Skeletal muscle tissue (tissue), 4 donors: ENCODE measurements around the gene TRAF7. TPM values are rescaled to one million over a fixed set of nuclear protein-coding genes. Genes with fewer than 3 reads are reported as not detected.

ENCODE experiments used
- H3K27ac ChIP-seq: one replicate; pipeline ENCODE4 v1.7.0; 2013; ENCODE audit warnings: mild to moderate bottlenecking, low read depth, low read length, inconsistent platforms
- H3K27me3 ChIP-seq, 3 donors: one replicate each; pipeline ENCODE4 v1.7.0; 2013; ENCODE audit warnings: low read length in 3 of 3; ENCODE audit not compliant: control insufficient read depth in 3 of 3, insufficient read depth in 3 of 3
- H3K36me3 ChIP-seq, 3 donors: one replicate each; pipeline ENCODE4 v1.7.0; 2013; ENCODE audit warnings: low read length in 3 of 3; ENCODE audit not compliant: control insufficient read depth in 3 of 3, insufficient read depth in 3 of 3
- H3K4me1 ChIP-seq, 3 donors: one replicate each; pipeline ENCODE4 v1.7.0; 2013; ENCODE audit warnings: low read length in 3 of 3, mild to moderate bottlenecking in 3 of 3; ENCODE audit not compliant: control insufficient read depth in 3 of 3, insufficient read depth in 3 of 3
- H3K4me3 ChIP-seq, 3 donors: one replicate each; pipeline ENCODE4 v1.7.0; 2013; ENCODE audit warnings: low read length in 3 of 3
- H3K9ac ChIP-seq, 3 donors: one replicate each; pipeline ENCODE4 v1.7.0; 2013; ENCODE audit warnings: low read length in 3 of 3, mild to moderate bottlenecking in 3 of 3, moderate library complexity in 2 of 3, low read depth in 1 of 3
- H3K9me3 ChIP-seq, 3 donors: one replicate each; pipeline ENCODE4 v1.7.0; 2013; ENCODE audit warnings: low read length in 3 of 3; ENCODE audit not compliant: control insufficient read depth in 3 of 3
- total RNA-seq: library from RNA; depleted of rRNA; stranded (reverse); fragments of >200 nt; gene quantifications from one replicate; pipeline ENCODE4 v1.2.3, GENCODE V29; 2014
- donor health status: Osteomylitis.

TRAF7 gene
- total RNA-seq, 1 donor from 2014 or later = 24.0 TPM

DNA sequence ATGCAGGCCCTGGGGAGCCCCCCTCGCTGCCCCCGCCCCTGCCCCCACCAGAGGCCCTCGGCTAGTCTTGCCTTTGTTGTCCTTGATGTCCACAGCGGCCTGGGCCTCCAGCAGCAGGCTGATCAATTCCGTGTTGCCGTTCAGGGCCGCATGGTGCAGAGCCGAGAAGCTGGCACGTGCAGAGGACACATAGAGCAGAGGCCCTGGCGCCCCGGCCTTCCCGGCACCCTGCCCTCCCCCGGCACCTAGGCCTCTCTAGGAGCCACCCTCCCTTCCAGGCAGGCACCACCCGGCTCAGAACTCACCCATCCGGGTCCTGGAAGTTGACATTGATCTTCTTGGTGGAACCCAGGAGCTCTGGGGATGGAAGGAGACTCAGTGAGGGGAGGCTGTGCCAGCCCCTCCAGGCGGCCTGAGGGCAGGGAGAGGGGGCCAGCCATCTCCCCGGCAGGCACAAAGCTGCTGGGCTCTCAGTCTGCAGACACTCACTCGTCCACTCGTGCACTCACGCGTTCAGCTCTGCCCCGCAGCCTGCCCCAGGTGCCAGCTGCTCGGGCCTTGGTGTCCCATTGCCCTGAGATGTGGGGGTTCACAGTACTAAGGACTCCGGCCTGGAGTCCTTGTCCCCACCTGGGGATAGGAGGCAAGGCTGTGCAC, 34.5 kb downstream of the TRAF7 start:
- H3K9ac ChIP-seq = no peak overlapping the region
- no peaks in the 10 kb centered on the region for H3K9me3 ChIP-seq
- no peak overlapping the region for H3K27ac ChIP-seq
- no peaks in the 10 kb centered on the region for H3K36me3 ChIP-seq
- no peak overlapping the region for H3K4me3 ChIP-seq
- peaks cover 0 to 4% (median under 1%) of the 10 kb centered on the region in 3 donors for H3K4me1 ChIP-seq
- peaks cover 16 to 19% (median 18%) of the 10 kb centered on the region in 3 donors for H3K27me3 ChIP-seq

DNA sequence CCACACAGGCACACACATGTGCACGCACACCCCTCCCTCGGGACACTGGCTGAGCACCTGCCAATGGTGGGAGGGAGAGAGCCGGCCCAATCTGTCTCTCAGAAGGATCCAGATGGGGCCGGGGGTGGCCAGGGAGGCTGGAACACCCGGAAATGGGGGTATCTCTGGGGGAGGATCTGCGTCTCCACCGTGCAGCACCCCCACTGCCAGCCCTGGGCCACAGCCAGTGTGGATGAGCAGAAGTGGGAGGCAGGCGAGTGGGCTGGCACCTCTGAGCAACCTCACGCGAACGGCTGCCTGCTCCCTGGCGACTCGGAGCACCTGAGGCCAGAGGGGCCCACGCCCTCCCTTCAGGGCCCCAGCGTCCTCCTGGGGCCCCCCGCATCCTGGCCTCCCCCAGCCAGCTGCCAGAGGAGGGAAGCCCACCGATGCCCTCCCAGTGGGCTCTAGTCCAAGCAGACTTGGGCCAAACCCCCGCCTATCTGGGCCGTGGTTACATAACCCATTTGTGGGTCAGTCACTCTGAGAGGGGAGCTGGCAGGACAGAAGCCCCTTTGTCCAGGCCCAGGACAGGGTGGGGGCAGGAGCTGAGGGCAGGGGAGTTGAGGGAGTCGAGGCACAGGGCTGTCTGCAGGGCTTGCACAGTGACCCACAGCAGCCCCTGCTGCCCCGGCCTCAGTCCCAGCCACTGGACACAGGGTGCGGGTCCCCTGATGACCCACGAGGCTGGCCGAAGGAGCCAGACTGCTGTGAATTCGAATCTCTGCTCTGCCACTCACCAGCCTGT, 35.3 kb downstream of the TRAF7 start:
- Histone ChIP-seq H3K36me3 (no peaks in the 10 kb centered on the region), H3K9me3 (no peaks in the 10 kb centered on the region), H3K27me3 (peaks cover 24 to 26% (median 24%) of the 10 kb centered on the region in 3 donors), H3K4me3 (no peak overlapping the region), H3K4me1 (peaks cover 0 to 11% (median 5%) of the 10 kb centered on the region in 3 donors), H3K9ac (no peak overlapping the region), H3K27ac (no peak overlapping the region)

GRCh38 chr16:2191446-2191706, 35.8 kb downstream of the TRAF7 start:
- Histone ChIP-seq H3K27me3 (peaks cover 24 to 27% (median 25%) of the 10 kb centered on the region in 3 donors), H3K9me3 (no peaks in the 10 kb centered on the region), H3K27ac (no peak overlapping the region), H3K4me1 (peaks cover 0 to 11% (median 5%) of the 10 kb centered on the region in 3 donors), H3K36me3 (no peaks in the 10 kb centered on the region), H3K4me3 (no peak overlapping the region), H3K9ac (no peak overlapping the region)

DNA sequence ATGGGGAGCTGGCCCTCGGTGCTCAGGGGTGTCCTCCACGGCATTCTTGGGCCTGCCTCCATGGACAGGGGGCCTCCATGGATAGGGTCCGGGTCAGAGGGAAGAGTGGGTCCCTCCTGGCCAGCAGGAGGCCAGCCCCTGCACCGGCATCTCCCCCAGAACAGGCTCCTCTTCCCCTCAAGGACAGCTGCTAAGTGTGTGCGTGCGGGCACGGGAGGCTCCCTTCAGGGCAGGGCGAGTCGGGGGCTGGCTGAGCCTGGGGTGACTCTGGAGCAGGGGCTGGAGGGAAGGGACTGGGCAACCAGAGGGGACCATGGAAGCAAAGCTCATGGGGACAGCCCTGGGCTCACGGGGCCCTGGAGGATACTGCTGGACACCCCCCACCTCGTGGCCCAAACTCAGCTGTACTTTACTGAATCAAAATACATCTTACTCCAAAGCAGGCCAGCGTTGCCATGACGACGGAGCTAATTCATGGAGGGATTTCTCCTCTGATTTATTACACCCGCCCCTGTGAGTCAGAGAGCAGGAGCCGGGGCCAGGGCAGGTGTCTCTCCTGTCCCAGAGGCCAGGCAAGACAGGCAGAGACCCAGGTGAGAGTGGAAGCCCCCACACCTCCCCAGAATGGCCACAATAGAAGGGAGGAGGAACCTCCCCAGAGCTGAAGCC, 38.7 kb downstream of the TRAF7 start:
- Histone ChIP-seq H3K27ac (no peak overlapping the region), H3K9me3 (no peaks in the 10 kb centered on the region), H3K9ac (no peak overlapping the region)

DNA sequence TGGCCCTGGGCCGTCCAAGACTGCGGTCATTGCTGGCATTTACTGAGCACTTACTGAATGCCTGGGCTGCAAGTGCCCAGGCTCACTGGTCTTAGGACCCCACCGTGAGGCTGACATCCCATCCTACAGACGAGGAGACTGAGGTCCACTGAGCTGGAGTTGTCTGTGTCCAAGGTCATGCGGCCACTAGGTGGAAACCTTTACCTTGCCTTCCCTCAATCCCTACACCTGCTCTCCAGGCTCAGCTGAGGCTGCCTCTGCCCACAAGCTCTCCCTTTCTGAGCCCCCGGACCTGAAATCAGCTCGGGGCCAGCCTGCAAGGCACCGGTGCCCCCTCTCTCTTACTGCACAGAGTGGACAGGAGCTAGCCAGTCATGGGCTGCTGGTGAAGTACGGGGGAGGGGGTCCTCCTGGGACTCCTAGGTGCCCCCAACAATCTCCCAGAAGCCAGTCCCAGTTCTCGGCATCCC, 39.3 kb downstream of the TRAF7 start:
- Histone ChIP-seq H3K4me1 (peaks cover 0 to 11% (median 5%) of the 10 kb centered on the region in 3 donors), H3K4me3 (no peak overlapping the region), H3K9me3 (no peaks in the 10 kb centered on the region), H3K27me3 (peaks cover 38 to 41% (median 41%) of the 10 kb centered on the region in 3 donors), H3K27ac (no peak overlapping the region), H3K36me3 (no peaks in the 10 kb centered on the region), H3K9ac (peak overlapping the region in 1 of 3 donors; percentile 16)

More for the DNA sequence above, 38.7 kb downstream of the TRAF7 start:
- Histone ChIP-seq H3K36me3 (no peaks in the 10 kb centered on the region), H3K4me3 (no peak overlapping the region), H3K27me3 (peaks cover 38 to 41% (median 39%) of the 10 kb centered on the region in 3 donors), H3K4me1 (peaks cover 0 to 11% (median 5%) of the 10 kb centered on the region in 3 donors)

GRCh38 chr16:2195322-2196161, 40.0 kb downstream of the TRAF7 start:
- H3K4me1 ChIP-seq = peaks cover 0 to 11% (median 5%) of the 10 kb centered on the region in 3 donors
- H3K27ac ChIP-seq = no peak overlapping the region
- H3K9me3 ChIP-seq = no peaks in the 10 kb centered on the region
- H3K9ac ChIP-seq = peak overlapping the region in 1 of 3 donors; percentile 16
- no peaks in the 10 kb centered on the region for H3K36me3 ChIP-seq
- H3K27me3 ChIP-seq = peaks cover 38 to 41% (median 41%) of the 10 kb centered on the region in 3 donors
- no peak overlapping the region for H3K4me3 ChIP-seq

DNA sequence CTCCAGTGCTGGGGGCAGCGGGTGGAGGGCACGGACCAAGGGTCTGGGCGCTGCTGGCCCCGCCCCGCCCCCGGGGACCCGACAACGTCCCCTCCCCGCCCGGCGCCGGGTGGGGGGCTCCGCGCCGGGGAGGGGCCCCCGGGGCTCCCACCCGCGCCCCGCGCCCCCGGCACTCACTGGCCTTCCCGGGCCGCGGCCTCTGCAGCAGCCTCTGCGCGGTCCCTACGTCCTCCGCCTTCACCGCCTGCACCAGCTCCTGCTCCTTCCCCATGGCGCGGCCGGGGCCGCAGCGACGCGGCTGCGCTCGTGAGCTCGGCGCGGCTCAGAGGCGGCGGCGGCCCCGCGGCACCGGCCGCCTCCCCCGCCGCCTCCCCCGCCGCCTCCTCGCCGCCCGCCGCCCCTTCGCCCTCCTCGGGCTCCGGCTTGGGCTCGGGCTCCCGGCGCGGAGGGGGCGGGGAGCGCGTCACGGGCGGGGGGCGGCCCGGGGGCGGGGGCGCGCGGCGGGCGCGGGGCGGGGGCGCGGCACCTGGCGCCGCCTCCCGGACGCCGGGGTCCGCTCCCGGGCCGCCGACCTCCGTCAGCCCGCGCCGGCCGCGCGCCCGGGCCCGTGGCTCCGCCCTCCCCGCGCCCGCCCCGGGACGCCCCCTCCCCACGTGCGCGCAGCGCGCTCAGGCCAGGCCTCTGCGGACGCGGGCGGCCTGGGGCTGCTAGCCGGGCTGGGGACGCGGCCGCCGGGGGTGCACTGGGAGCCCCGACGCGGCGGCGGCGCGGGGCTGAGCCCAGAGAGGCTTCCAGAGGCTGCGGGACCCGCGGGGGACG, 40.8 kb downstream of the TRAF7 start, which contains the start of gene CASKIN1:
Gene CASKIN1 (minus strand): TSS at position 444 of the 819 bp plus-strand sequence. CDS start 173 bp downstream, at position 271.
- Histone ChIP-seq H3K27ac (no peak within 1 kb of the TSS), H3K9ac (peak within 1 kb of the TSS in 1 of 3 donors; percentile 16), H3K4me1 (peaks cover 0 to 11% (median 5%) of the 10 kb centered on the region in 3 donors), H3K9me3 (no peaks in the 10 kb centered on the region), H3K27me3 (peaks cover 38 to 41% (median 41%) of the 10 kb centered on the region in 3 donors), H3K4me3 (no peak within 1 kb of the TSS), H3K36me3 (no peaks in the 10 kb centered on the region)

GRCh38 chr16:2196981-2197511, 41.5 kb downstream of the TRAF7 start:
- H3K4me1 ChIP-seq = peaks cover 0 to 11% (median 5%) of the 10 kb centered on the region in 3 donors
- H3K4me3 ChIP-seq = no peak overlapping the region
- H3K36me3 ChIP-seq = no peaks in the 10 kb centered on the region
- H3K9ac ChIP-seq = no peak overlapping the region
- H3K27me3 ChIP-seq = peaks cover 38 to 41% (median 41%) of the 10 kb centered on the region in 3 donors
- no peak overlapping the region for H3K27ac ChIP-seq
- no peaks in the 10 kb centered on the region for H3K9me3 ChIP-seq
